ENCODE measurements around the gene ABCB11. TPM values are rescaled to one million over a fixed set of nuclear protein-coding genes. Genes with fewer than 3 reads are reported as not detected.
"Not testable (repeated sequence)": the region's sequence is repeated elsewhere in the genome, so short reads cannot be mapped to it uniquely, and the experiment has no call there.

ABCB11 gene
- total and polyA plus RNA-seq, 4 experiments from 2014 or later, result not detected

DNA sequence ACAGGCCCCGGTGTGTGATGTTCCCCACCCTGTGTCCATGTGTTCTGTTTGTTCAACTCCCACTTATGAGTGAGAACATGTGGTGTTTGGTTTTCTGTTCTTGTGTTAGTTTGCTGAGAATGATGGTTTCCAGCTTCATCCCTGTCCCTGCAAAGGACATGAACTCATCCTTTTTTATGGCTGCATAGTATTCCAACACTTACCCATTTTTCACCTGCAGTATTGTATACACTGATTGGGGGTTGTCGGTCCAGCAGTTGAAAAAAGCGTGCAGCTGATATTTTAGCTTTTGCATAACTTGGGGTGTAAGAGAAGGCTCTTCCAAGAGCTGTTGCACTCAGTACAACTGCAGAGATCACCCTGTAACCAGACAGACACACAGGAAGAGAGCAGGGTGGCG, 99.0 kb downstream of the ABCB11 start:
- H3K4me3 Mint-ChIP-seq; H3K36me3 ChIP-seq (ENCODE audit: insufficient read depth, low read length); intact Hi-C loops (cut with micrococcal nuclease); DNase-seq; CTCF ChIA-PET (ENCODE audit: partially characterized antibody); POLR2A ChIA-PET (ENCODE audit: partially characterized antibody); H3K36me3 Mint-ChIP-seq; H3K4me1 Mint-ChIP-seq; H3K4me3 ChIP-seq (ENCODE audit: low read length in 2 of 2); H3K4me1 ChIP-seq (ENCODE audit: insufficient read depth, low read length); H3K9me3 ChIP-seq (ENCODE audit: control insufficient read depth in 1 of 2, low read length in 2 of 2); H3K27ac Mint-ChIP-seq; H3K27me3 ChIP-seq (ENCODE audit: insufficient read depth, low read length); H3K9me3 Mint-ChIP-seq; H3K27ac ChIP-seq (ENCODE audit: low read depth, low read length): not testable (repeated sequence)
- peaks cover 5 to 25% of the 10 kb centered on the region in 2 donors for H3K27me3 Mint-ChIP-seq

DNA sequence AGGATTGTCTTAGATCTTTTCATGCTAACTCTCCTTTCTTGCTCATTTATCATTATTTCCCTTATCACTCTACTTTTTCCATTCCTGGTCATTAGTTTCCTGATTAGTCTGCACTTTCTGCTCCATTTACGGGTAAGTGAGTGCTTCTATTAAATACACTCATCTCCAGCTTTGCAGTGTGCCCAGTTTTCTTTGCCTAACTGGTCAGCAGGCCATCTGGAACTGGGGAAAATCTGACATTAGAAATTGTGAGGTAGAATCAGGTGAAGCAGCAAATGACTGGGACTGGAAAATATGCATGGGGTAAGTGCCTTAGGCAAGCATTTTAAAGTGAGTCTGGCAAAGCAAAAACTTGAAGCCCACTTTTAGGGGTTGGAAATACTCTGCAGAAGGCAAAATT, 100.9 kb downstream of the ABCB11 start:
- Histone ChIP-seq H3K4me1 (ENCODE audit: insufficient read depth, low read length) (no peaks in the 10 kb centered on the region), H3K4me3 (ENCODE audit: low read length in 2 of 2) (no peak overlapping the region), H3K36me3 (ENCODE audit: insufficient read depth, low read length) (no peaks in the 10 kb centered on the region), H3K27ac (ENCODE audit: low read depth, low read length) (no peak overlapping the region), H3K9me3 (ENCODE audit: control insufficient read depth in 1 of 2, low read length in 2 of 2) (no peaks in the 10 kb centered on the region), H3K27me3 (ENCODE audit: insufficient read depth, low read length) (no peaks in the 10 kb centered on the region)
- no peak for DNase-seq
- Mint-ChIP-seq H3K9me3 (no peaks in the 10 kb centered on the region), H3K27ac (no peak overlapping the region), H3K36me3 (no peaks in the 10 kb centered on the region), H3K4me1 (no peaks in the 10 kb centered on the region), H3K4me3 (no peak overlapping the region), H3K27me3 (peaks cover 8 to 37% of the 10 kb centered on the region in 2 donors)
- ChIA-PET POLR2A (ENCODE audit: partially characterized antibody) (no interaction called here), CTCF (ENCODE audit: partially characterized antibody) (interaction anchor here (2.3 kb wide), 1 partner anchor 9 kb away, joined by 6 read pairs; no protein-coding TSS in a partner anchor)
- intact Hi-C loops (cut with micrococcal nuclease), result no loop called here

DNA sequence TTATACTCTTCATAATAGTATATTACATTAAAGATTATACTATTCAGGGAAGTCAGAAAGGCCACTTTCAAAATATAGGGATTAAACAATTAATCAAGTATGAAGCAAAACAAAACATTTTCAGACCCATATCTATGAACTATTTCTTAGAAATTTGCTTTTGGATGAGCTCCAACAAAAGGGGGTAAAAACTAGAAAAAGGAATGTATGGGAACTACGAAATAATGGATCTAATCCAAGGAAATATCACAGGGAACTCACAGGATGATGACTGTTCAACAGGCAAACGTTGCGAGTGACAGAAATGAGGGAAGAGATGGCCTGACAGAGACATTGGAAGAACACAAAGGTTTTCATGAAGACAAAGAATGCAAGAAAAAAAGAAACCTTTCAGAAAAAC, 102.1 kb downstream of the ABCB11 start:
- Histone ChIP-seq H3K36me3 (ENCODE audit: insufficient read depth, low read length) (no peaks in the 10 kb centered on the region), H3K27ac (ENCODE audit: low read depth, low read length) (no peak overlapping the region), H3K4me1 (ENCODE audit: insufficient read depth, low read length) (no peaks in the 10 kb centered on the region), H3K4me3 (ENCODE audit: low read length in 2 of 2) (no peak overlapping the region), H3K9me3 (ENCODE audit: control insufficient read depth in 1 of 2, low read length in 2 of 2) (no peaks in the 10 kb centered on the region), H3K27me3 (ENCODE audit: insufficient read depth, low read length) (no peaks in the 10 kb centered on the region)
- no peaks in the 10 kb centered on the region for H3K9me3 Mint-ChIP-seq
- no peak overlapping the region for H3K27ac Mint-ChIP-seq
- peaks cover 8 to 37% of the 10 kb centered on the region in 2 donors for H3K27me3 Mint-ChIP-seq
- no peak for DNase-seq
- H3K4me3 Mint-ChIP-seq, result no peak overlapping the region
- intact Hi-C loops (cut with micrococcal nuclease), result no loop called here
- CTCF ChIA-PET (ENCODE audit: partially characterized antibody), result no interaction called here
- no peaks in the 10 kb centered on the region for H3K4me1 Mint-ChIP-seq
- POLR2A ChIA-PET (ENCODE audit: partially characterized antibody), result no interaction called here
- H3K36me3 Mint-ChIP-seq, result no peaks in the 10 kb centered on the region

DNA sequence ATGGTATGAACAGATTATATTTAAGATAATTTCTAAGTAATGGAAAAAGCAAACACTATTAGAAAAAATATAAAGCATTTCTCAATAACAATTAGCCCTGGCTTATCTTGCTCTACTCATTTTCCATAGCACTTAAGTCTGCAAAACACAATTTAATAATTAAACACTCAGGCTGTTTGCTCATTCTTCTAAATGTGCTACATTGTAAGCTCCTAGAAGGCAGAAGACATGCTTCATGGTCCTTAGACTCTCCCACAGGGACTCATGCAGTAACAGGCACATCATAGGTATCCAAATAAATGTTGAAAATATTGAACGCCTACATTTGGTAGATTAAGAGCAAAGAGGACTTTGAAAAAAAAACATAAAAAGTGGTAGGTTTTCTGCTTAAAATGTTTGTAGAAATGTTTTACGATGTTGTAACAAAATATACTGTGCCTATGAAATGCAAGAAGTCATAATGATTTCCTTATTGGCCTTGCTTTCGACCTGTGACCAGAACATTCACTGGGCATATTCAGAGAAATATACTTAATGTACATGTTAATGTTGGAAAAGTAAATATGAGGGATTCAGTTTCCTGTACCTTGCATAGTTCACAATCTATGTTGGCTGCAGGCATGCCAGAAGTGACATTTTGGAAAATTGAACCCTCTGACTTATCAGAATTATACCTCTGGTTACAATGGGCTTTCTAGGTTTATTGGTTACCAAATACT, 102.9 kb downstream of the ABCB11 start:
- no peaks in the 10 kb centered on the region for H3K9me3 ChIP-seq (ENCODE audit: control insufficient read depth in 1 of 2, low read length in 2 of 2)
- H3K36me3 Mint-ChIP-seq, result no peaks in the 10 kb centered on the region
- H3K27me3 Mint-ChIP-seq, result peaks cover 11 to 40% of the 10 kb centered on the region in 2 donors
- no peak overlapping the region for H3K27ac Mint-ChIP-seq
- ChIA-PET POLR2A (ENCODE audit: partially characterized antibody) (no interaction called here), CTCF (ENCODE audit: partially characterized antibody) (interaction anchor here (0.7 kb wide), 1 partner anchor 21 kb away, joined by 4 read pairs; no protein-coding TSS in a partner anchor)
- H3K4me1 ChIP-seq (ENCODE audit: insufficient read depth, low read length), result no peaks in the 10 kb centered on the region
- intact Hi-C loops (cut with micrococcal nuclease), result no loop called here
- no peak overlapping the region for H3K4me3 ChIP-seq (ENCODE audit: low read length in 2 of 2)
- DNase-seq, result no peak
- no peaks in the 10 kb centered on the region for H3K9me3 Mint-ChIP-seq
- H3K4me3 Mint-ChIP-seq, result no peak overlapping the region
- H3K27me3 ChIP-seq (ENCODE audit: insufficient read depth, low read length), result no peaks in the 10 kb centered on the region
- H3K4me1 Mint-ChIP-seq, result no peaks in the 10 kb centered on the region
- no peak overlapping the region for H3K27ac ChIP-seq (ENCODE audit: low read depth, low read length)
- H3K36me3 ChIP-seq (ENCODE audit: insufficient read depth, low read length), result no peaks in the 10 kb centered on the region

DNA sequence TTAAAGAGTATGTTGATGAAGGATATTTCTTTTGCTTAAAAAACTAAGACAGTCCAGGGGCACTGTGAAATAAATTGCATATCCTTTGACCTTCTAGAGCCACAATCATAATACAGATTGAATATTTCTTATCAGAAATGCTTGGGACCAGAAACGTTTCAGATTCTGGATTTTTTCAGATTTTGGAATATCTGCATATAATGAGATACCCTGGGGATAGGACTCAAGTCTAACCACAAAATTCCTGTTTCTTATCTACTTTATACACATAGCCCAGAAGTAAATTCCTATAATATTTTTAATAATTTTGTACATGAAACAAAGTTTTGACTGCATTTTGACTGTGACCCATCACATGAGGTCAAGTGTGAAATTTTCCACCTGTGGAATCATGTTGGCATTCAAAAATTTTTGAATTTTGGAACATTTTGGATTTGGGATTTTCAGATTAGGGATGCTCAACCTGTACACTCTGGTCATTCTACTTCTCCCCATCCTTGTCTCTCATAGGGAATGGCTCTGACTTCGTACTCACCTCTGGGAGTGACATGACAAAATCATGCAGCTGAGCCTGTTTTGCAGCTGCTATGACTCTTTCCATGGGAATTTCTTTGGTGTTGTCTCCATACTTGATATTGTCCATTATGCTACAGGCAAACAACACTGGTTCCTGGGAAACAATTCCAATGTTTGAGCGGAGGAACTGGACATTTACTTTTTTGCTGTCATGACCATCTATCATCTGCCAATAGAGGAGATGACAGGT, 104.3 kb downstream of the ABCB11 start:
- Mint-ChIP-seq H3K9me3 (no peaks in the 10 kb centered on the region), H3K36me3 (no peaks in the 10 kb centered on the region), H3K27ac (no peak overlapping the region), H3K4me1 (no peaks in the 10 kb centered on the region), H3K27me3 (peaks cover 13 to 39% of the 10 kb centered on the region in 2 donors), H3K4me3 (no peak overlapping the region)
- intact Hi-C loops (cut with micrococcal nuclease), result no loop called here
- no peaks in the 10 kb centered on the region for H3K27me3 ChIP-seq (ENCODE audit: insufficient read depth, low read length)
- no peak for DNase-seq
- no peaks in the 10 kb centered on the region for H3K9me3 ChIP-seq (ENCODE audit: control insufficient read depth in 1 of 2, low read length in 2 of 2)
- POLR2A ChIA-PET (ENCODE audit: partially characterized antibody), result no interaction called here
- no peaks in the 10 kb centered on the region for H3K4me1 ChIP-seq (ENCODE audit: insufficient read depth, low read length)
- H3K36me3 ChIP-seq (ENCODE audit: insufficient read depth, low read length), result no peaks in the 10 kb centered on the region
- no peak overlapping the region for H3K27ac ChIP-seq (ENCODE audit: low read depth, low read length)
- CTCF ChIA-PET (ENCODE audit: partially characterized antibody), result no interaction called here
- H3K4me3 ChIP-seq (ENCODE audit: low read length in 2 of 2), result no peak overlapping the region

DNA sequence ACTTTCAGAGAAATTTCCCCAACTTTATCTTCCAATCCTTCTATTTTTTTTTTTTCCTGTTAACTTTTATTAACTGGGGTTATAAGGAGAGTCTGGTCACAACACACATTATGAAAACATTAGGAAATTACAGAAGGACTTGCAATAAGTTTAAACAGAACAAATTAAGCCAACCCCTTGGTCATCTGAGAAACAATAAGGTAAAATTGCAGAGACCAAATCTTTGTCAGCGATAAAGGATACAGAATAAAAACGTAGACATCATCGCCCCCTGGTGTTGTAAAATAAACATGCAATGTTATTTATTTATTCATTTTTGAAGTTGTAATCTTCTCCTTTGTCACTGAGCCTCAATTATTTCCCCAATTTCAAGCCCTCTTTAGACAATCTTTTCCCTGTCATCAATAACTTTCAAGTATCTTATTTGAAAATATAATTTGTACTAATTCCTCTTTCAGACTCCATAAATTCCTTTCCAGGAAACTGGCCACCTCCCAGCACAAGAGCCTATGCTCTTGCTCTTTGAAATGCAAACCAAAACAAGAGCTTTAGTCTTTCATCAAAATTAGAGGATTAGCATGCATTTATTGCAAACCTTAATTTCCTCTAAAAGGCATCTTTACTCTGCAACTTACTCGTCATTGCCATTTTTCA, 110.5 kb downstream of the ABCB11 start:
- intact Hi-C loops (cut with micrococcal nuclease), result loop anchor here (1.0 to 5.0 kb wide), 4 partner anchors 148 to 784 kb away; no protein-coding TSS in a partner anchor
- peaks cover 0 to 8% (median 7%) of the 10 kb centered on the region in 4 donors for H3K4me1 Mint-ChIP-seq
- peaks cover 0 to 9% (median 4%) of the 10 kb centered on the region in 8 donors for H3K9me3 Mint-ChIP-seq
- peaks cover 0 to 2% of the 10 kb centered on the region in 2 donors for H3K9me3 ChIP-seq (ENCODE audit: control insufficient read depth in 1 of 2, low read length in 2 of 2)
- peaks cover 10% of the 10 kb centered on the region for H3K4me1 ChIP-seq (ENCODE audit: insufficient read depth, low read length)
- no peaks in the 10 kb centered on the region for H3K36me3 Mint-ChIP-seq
- H3K4me3 ChIP-seq (ENCODE audit: low read length in 2 of 2), result no peak overlapping the region
- H3K27ac ChIP-seq (ENCODE audit: low read depth, low read length), result no peak overlapping the region
- H3K36me3 ChIP-seq (ENCODE audit: insufficient read depth, low read length), result no peaks in the 10 kb centered on the region
- no peak overlapping the region for H3K4me3 Mint-ChIP-seq
- DNase-seq, result peak in 4 of 5 donors; percentile 34 to 47 (median 43)
- H3K27ac Mint-ChIP-seq, result no peak overlapping the region
- POLR2A ChIA-PET (ENCODE audit: partially characterized antibody), result no interaction called here
- H3K27me3 Mint-ChIP-seq, result peaks cover 4 to 24% of the 10 kb centered on the region in 2 donors
- no peaks in the 10 kb centered on the region for H3K27me3 ChIP-seq (ENCODE audit: insufficient read depth, low read length)
- CTCF ChIA-PET (ENCODE audit: partially characterized antibody), result interaction anchor here (0.7 to 6.0 kb wide), 17 partner anchors 10 to 787 kb away, joined by 3 to 61 read pairs (median 4); no protein-coding TSS in a partner anchor

DNA sequence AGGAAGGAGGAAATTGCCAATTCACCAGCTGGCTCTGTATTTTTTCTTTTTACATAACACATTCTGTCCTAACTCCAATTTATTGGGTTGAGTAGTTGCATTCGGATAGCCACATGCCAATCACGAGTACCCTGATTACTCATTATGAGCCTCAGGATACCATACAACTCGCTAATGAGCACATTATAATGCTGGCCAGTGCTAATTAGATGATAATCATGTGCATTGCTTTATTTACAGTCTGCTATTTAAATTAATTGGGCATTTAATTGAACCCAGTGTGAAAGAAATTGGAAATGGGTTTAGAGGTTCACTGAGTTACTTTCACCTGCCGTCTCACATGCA, 114.8 kb downstream of the ABCB11 start:
- Mint-ChIP-seq H3K4me1 (peaks cover 2 to 12% (median 9%) of the 10 kb centered on the region in 4 donors), H3K27me3 (peaks cover 5 to 19% of the 10 kb centered on the region in 2 donors), H3K4me3 (peak overlapping the region in 2 of 8 donors; percentile 16 to 55), H3K36me3 (no peaks in the 10 kb centered on the region), H3K27ac (peak overlapping the region in 1 of 7 donors; percentile 25), H3K9me3 (peaks cover 0 to 16% (median 8%) of the 10 kb centered on the region in 8 donors)
- Histone ChIP-seq H3K36me3 (ENCODE audit: insufficient read depth, low read length) (no peaks in the 10 kb centered on the region), H3K4me1 (ENCODE audit: insufficient read depth, low read length) (peaks cover 14% of the 10 kb centered on the region), H3K9me3 (ENCODE audit: control insufficient read depth in 1 of 2, low read length in 2 of 2) (peaks cover 0 to 4% of the 10 kb centered on the region in 2 donors), H3K27ac (ENCODE audit: low read depth, low read length) (no peak overlapping the region), H3K27me3 (ENCODE audit: insufficient read depth, low read length) (no peaks in the 10 kb centered on the region), H3K4me3 (ENCODE audit: low read length in 2 of 2) (no peak overlapping the region)
- POLR2A ChIA-PET (ENCODE audit: partially characterized antibody), result no interaction called here
- CTCF ChIA-PET (ENCODE audit: partially characterized antibody), result interaction anchor here (1.5 kb wide), 1 partner anchor 162 kb away, joined by 3 read pairs; no protein-coding TSS in a partner anchor
- intact Hi-C loops (cut with micrococcal nuclease), result no loop called here
- no peak for DNase-seq
